A172 (cell line): ENCODE measurements around the gene KLHDC8A. TPM values are rescaled to one million over a fixed set of nuclear protein-coding genes. Genes with fewer than 3 reads are reported as not detected.
"Not testable (repeated sequence)": the region's sequence is repeated elsewhere in the genome, so short reads cannot be mapped to it uniquely, and the experiment has no call there.

ENCODE experiments used
- DNase-seq: peaks from one replicate; pipeline ENCODE4 v3.0.0-alpha.2; 2015; ENCODE audit warnings: low spot score
- total RNA-seq: library from RNA; depleted of rRNA; stranded (reverse); fragments of >200 nt; shearing (Covaris generic); gene quantifications from 2 replicates; pipeline ENCODE4 v1.2.3, GENCODE V29; 2014

The KLHDC8A gene
- total RNA-seq, 1 experiment from 2014 or later = not detected

- DNase-seq = no peak
These were observed 15.3 kb upstream of the KLHDC8A start for GRCh38 chr1:205371871-205372660.

- no peak for DNase-seq
These were observed 14.1 kb upstream of the KLHDC8A start for GRCh38 chr1:205370780-205371179.

GRCh38 chr1:205369701-205370123, 13.0 kb upstream of the KLHDC8A start:
- DNase-seq = no peak

GRCh38 chr1:205368478-205368877, 11.8 kb upstream of the KLHDC8A start:
- no peak for DNase-seq

- DNase-seq = peak; percentile 51
These were observed 9.3 kb upstream of the KLHDC8A start for GRCh38 chr1:205365945-205366463.

GRCh38 chr1:205365086-205365485, 8.4 kb upstream of the KLHDC8A start:
- DNase-seq = not testable (repeated sequence)

GRCh38 chr1:205360891-205361290, 4.2 kb upstream of the KLHDC8A start:
- DNase-seq = no peak

GRCh38 chr1:205359771-205360565, 3.2 kb upstream of the KLHDC8A start:
- no peak for DNase-seq

- no peak for DNase-seq
These were observed 1.9 kb upstream of the KLHDC8A start for GRCh38 chr1:205358579-205358978.

GRCh38 chr1:205357567-205357966, 845 bp upstream of the KLHDC8A start:
- DNase-seq = no peak

GRCh38 chr1:205355075-205355453, 1.7 kb downstream of the KLHDC8A start:
- DNase-seq = peak; percentile 59

- peak; percentile 70 for DNase-seq
These were observed 2.3 kb downstream of the KLHDC8A start for GRCh38 chr1:205354259-205355074.

- DNase-seq = no peak
These were observed 3.1 kb downstream of the KLHDC8A start for GRCh38 chr1:205353612-205354011.

- DNase-seq = no peak
These were observed 3.5 kb downstream of the KLHDC8A start for GRCh38 chr1:205353191-205353590.

GRCh38 chr1:205351984-205352713, 4.6 kb downstream of the KLHDC8A start:
- DNase-seq = peak; percentile 51

GRCh38 chr1:205350691-205351141, 6.0 kb downstream of the KLHDC8A start:
- no peak for DNase-seq

- no peak for DNase-seq
These were observed 6.6 kb downstream of the KLHDC8A start for GRCh38 chr1:205350124-205350523.

GRCh38 chr1:205348554-205349487, 7.9 kb downstream of the KLHDC8A start:
- DNase-seq = peak; percentile 80

GRCh38 chr1:205346956-205347574, 9.7 kb downstream of the KLHDC8A start:
- DNase-seq = peak; percentile 66
